CD8-positive, alpha-beta memory T cell (primary cell): Measurements from ENCODE around the gene DBNDD2. TPM values are rescaled to one million over a fixed set of nuclear protein-coding genes. Genes with fewer than 3 reads are reported as not detected.

Experiments
- CTCF ChIA-PET: fragments of 350-600 bp; sonication (Branson Sonifier 250); formaldehyde crosslinking; loops from one replicate; lab custom pipeline; 2021; ENCODE audit warnings: antibody characterized with exemption; lab: Charles Lee
- POLR2A ChIA-PET: fragments of 350-600 bp; sonication (Branson Sonifier 250); formaldehyde crosslinking; loops from one replicate; lab custom pipeline; 2021; ENCODE audit warnings: antibody characterized with exemption; lab: Charles Lee
- DNase-seq, 5 donors: peaks; one replicate each; pipeline versions ENCODE4 v3.0.0 to v3.0.0-alpha.2; 2020 to 2022; ENCODE audit warnings: mixed read lengths in 1 of 5
- H3K27ac ChIP-seq: one replicate; pipeline ENCODE4 v1.7.0; 2013; ENCODE audit warnings: low read depth, mild to moderate bottlenecking, low read length, moderate library complexity
- H3K27me3 ChIP-seq: 2 replicates; pipeline ENCODE4 v1.7.0; 2013; ENCODE audit warnings: low read length, mild to moderate bottlenecking; ENCODE audit not compliant: insufficient read depth, poor library complexity, severe bottlenecking
- H3K36me3 ChIP-seq: 2 replicates; pipeline ENCODE4 v1.7.0; 2013; ENCODE audit warnings: mild to moderate bottlenecking, low read length, moderate library complexity; ENCODE audit not compliant: insufficient read depth
- H3K4me1 ChIP-seq: 2 replicates; pipeline ENCODE4 v1.7.0; 2013; ENCODE audit warnings: mild to moderate bottlenecking, low read length, moderate library complexity; ENCODE audit not compliant: insufficient read depth
- H3K4me3 ChIP-seq: 2 replicates; pipeline ENCODE4 v1.7.0; 2013; ENCODE audit warnings: mild to moderate bottlenecking, low read length
- H3K9me3 ChIP-seq: 2 replicates; pipeline ENCODE4 v1.7.0; 2013; ENCODE audit warnings: mild to moderate bottlenecking, low read length
- H3K27ac Mint-ChIP-seq, 8 donors: one replicate each; pipeline ENCODE4 v1.8.0; 2020 to 2021; ENCODE audit warnings: mixed read lengths in 8 of 8, mild to moderate bottlenecking in 6 of 8, inconsistent platforms in 3 of 8, moderate library complexity in 3 of 8
- H3K27me3 Mint-ChIP-seq, 2 donors: one replicate each; pipeline ENCODE4 v1.8.0; 2020 to 2021; ENCODE audit warnings: mixed read lengths in 2 of 2, mild to moderate bottlenecking in 1 of 2, moderate library complexity in 1 of 2
- H3K36me3 Mint-ChIP-seq, 3 donors: one replicate each; pipeline ENCODE4 v1.8.0; 2020 to 2021; ENCODE audit warnings: mixed read lengths in 3 of 3, inconsistent platforms in 1 of 3, mild to moderate bottlenecking in 1 of 3
- H3K4me1 Mint-ChIP-seq, 3 donors: one replicate each; pipeline ENCODE4 v1.8.0; 2020 to 2021; ENCODE audit warnings: mixed read lengths in 3 of 3, inconsistent platforms in 1 of 3, mild to moderate bottlenecking in 1 of 3
- H3K4me3 Mint-ChIP-seq, 7 donors: one replicate each; pipeline ENCODE4 v1.8.0; 2020 to 2021; ENCODE audit warnings: mixed read lengths in 7 of 7, mild to moderate bottlenecking in 6 of 7, moderate library complexity in 4 of 7, inconsistent platforms in 2 of 7
- H3K9me3 Mint-ChIP-seq, 5 donors: one replicate each; pipeline ENCODE4 v1.8.0; 2020 to 2022; ENCODE audit warnings: mixed read lengths in 5 of 5, mild to moderate bottlenecking in 3 of 5, moderate library complexity in 2 of 5, inconsistent platforms in 1 of 5
- polyA plus RNA-seq: library from polyadenylated mRNA; unstranded; fragments of 300-500 nt; fragmentation: Illumina TruSeq; gene quantifications from one replicate; pipeline ENCODE4 v1.2.3, GENCODE V29; 2021
- total RNA-seq, 2 experiments: library from RNA; stranded (reverse); gene quantifications; one replicate each; pipeline ENCODE4 v1.2.3, GENCODE V29; 2021

DBNDD2 gene
- total and polyA plus RNA-seq, 3 experiments from 2014 or later = 11.3 to 15.2 (median 12.6) TPM

DNA sequence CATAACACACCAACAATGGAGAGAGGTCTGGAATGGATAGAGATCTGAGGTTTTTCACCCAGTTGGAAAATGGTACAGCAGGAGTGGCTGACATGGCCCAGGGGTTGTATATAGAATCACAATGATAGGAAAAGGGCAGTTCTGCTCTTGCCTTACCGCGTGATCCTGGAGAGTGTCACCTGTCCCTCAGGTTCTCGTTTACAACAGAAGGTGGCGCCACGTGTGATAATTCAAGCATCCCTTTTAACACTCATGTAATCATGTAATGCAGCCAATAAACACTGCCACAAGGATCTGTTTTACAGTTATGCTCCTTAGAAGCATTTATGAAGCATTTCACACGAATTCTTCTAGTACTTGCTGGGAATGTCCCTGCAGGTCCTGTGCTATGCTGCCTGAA is 48.5 kb downstream of the DBNDD2 start:
- Mint-ChIP-seq H3K36me3 (peaks cover 0 to 1% (median 0%) of the 10 kb centered on the region in 3 donors), H3K4me3 (no peak overlapping the region), H3K4me1 (no peaks in the 10 kb centered on the region), H3K9me3 (no peaks in the 10 kb centered on the region), H3K27ac (no peak overlapping the region), H3K27me3 (peaks cover 3 to 11% of the 10 kb centered on the region in 2 donors)
- no peaks in the 10 kb centered on the region for H3K36me3 ChIP-seq
- no peaks in the 10 kb centered on the region for H3K27me3 ChIP-seq
- DNase-seq = no peak
- CTCF ChIA-PET = interaction anchor here (1.7 to 8.4 kb wide), 2 partner anchors 95 to 138 kb away, joined by 6 to 57 read pairs; partner anchors contain the start of gene SYS1
- no peaks in the 10 kb centered on the region for H3K4me1 ChIP-seq
- H3K9me3 ChIP-seq = no peaks in the 10 kb centered on the region
- no peak overlapping the region for H3K4me3 ChIP-seq
- no peak overlapping the region for H3K27ac ChIP-seq
- POLR2A ChIA-PET = no interaction called here

DNA sequence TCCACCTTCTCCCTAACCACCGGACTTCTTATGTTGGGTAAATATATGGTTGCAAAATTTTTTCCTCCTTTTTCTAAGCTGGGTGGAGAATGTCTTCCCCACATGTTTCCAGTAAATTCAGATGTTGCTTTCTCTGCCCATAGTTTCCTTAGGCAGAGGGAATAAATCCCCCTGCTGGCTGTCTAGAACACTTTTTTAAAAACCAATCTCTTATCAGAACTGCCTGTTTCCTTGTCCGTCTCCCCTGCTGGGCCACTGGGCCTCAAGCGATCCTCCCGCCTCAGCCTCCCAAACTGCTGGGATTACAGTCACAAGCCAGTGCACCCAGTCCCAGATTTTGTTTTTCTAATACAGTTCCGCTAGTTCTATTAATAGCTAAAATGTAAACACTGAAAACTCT is 51.5 kb downstream of the DBNDD2 start:
- Histone ChIP-seq H3K9me3 (no peaks in the 10 kb centered on the region), H3K36me3 (no peaks in the 10 kb centered on the region), H3K4me1 (no peaks in the 10 kb centered on the region), H3K4me3 (no peak overlapping the region), H3K27ac (no peak overlapping the region), H3K27me3 (peaks cover 7% of the 10 kb centered on the region)
- no peak for DNase-seq
- no peaks in the 10 kb centered on the region for H3K9me3 Mint-ChIP-seq
- ChIA-PET CTCF (interaction anchor here (1.3 to 2.4 kb wide), 4 partner anchors 11 to 141 kb away, joined by 4 to 6 read pairs (median 4); partner anchors contain the start of gene SYS1), POLR2A (no interaction called here)
- H3K4me3 Mint-ChIP-seq = no peak overlapping the region
- H3K27ac Mint-ChIP-seq = no peak overlapping the region
- H3K27me3 Mint-ChIP-seq = peaks cover 3 to 10% of the 10 kb centered on the region in 2 donors
- H3K36me3 Mint-ChIP-seq = peaks cover 0 to 1% (median 0%) of the 10 kb centered on the region in 3 donors
- no peaks in the 10 kb centered on the region for H3K4me1 Mint-ChIP-seq

Other genes starting within 250 kb of the DBNDD2 start
- under 1 TPM in 1 of 2 experiments, not detected in 1; 0.42 TPM for gene PI3, start 233.4 kb upstream of the DBNDD2 start, total RNA-seq
- not detected for gene PI3, start 233.4 kb upstream of the DBNDD2 start, polyA plus RNA-seq
- gene SEMG1, start 201.3 kb upstream of the DBNDD2 start, total RNA-seq = not detected
- not detected for gene SEMG1, start 201.3 kb upstream of the DBNDD2 start, polyA plus RNA-seq
- not detected for gene SEMG2, start 186.9 kb upstream of the DBNDD2 start, total RNA-seq
- not detected for gene SEMG2, start 186.9 kb upstream of the DBNDD2 start, polyA plus RNA-seq
- not detected for gene SLPI, start 153.7 kb upstream of the DBNDD2 start, total RNA-seq
- not detected for gene SLPI, start 153.7 kb upstream of the DBNDD2 start, polyA plus RNA-seq
- not detected for gene RBPJL, start 101.4 kb upstream of the DBNDD2 start, total RNA-seq
- not detected for gene RBPJL, start 101.4 kb upstream of the DBNDD2 start, polyA plus RNA-seq
- under 1 TPM in 1 of 2 experiments, not detected in 1; 0.22 TPM for gene MATN4, start 100.0 kb upstream of the DBNDD2 start, total RNA-seq
- gene MATN4, start 100.0 kb upstream of the DBNDD2 start, polyA plus RNA-seq = not detected
- gene SDC4, start 59.9 kb upstream of the DBNDD2 start, total RNA-seq = 10 to 100 TPM; 91.3 to 98.1 TPM
- gene SDC4, start 59.9 kb upstream of the DBNDD2 start, polyA plus RNA-seq = 1.5 TPM
- gene SYS1, start 45.1 kb upstream of the DBNDD2 start, total RNA-seq = 10 to 100 TPM; 48.3 to 54.0 TPM
- gene SYS1, start 45.1 kb upstream of the DBNDD2 start, polyA plus RNA-seq = 40.1 TPM
- not detected for gene TP53TG5, start 30.0 kb upstream of the DBNDD2 start, total RNA-seq
- gene TP53TG5, start 30.0 kb upstream of the DBNDD2 start, polyA plus RNA-seq = not detected
- gene PIGT, start 7.9 kb downstream of the DBNDD2 start, total RNA-seq = 10 to 100 TPM; 76.3 to 76.4 TPM
- gene PIGT, start 7.9 kb downstream of the DBNDD2 start, polyA plus RNA-seq = 96.4 TPM
- gene WFDC2, start 61.5 kb downstream of the DBNDD2 start, total RNA-seq = under 1 TPM in 1 of 2 experiments, not detected in 1; 0.55 TPM
- not detected for gene WFDC2, start 61.5 kb downstream of the DBNDD2 start, polyA plus RNA-seq
- gene SPINT3, start 107.3 kb downstream of the DBNDD2 start, total RNA-seq = not detected
- not detected for gene SPINT3, start 107.3 kb downstream of the DBNDD2 start, polyA plus RNA-seq
- gene WFDC6, start 131.2 kb downstream of the DBNDD2 start, total RNA-seq = not detected
- not detected for gene WFDC6, start 131.2 kb downstream of the DBNDD2 start, polyA plus RNA-seq
- gene EPPIN, start 139.1 kb downstream of the DBNDD2 start, total RNA-seq = not detected
- gene EPPIN, start 139.1 kb downstream of the DBNDD2 start, polyA plus RNA-seq = not detected
- gene WFDC8, start 171.0 kb downstream of the DBNDD2 start, total RNA-seq = not detected
- gene WFDC8, start 171.0 kb downstream of the DBNDD2 start, polyA plus RNA-seq = not detected
- not detected for gene WFDC10A, start 221.4 kb downstream of the DBNDD2 start, total RNA-seq
- gene WFDC10A, start 221.4 kb downstream of the DBNDD2 start, polyA plus RNA-seq = not detected
- gene WFDC9, start 223.0 kb downstream of the DBNDD2 start, total RNA-seq = not detected
- gene WFDC9, start 223.0 kb downstream of the DBNDD2 start, polyA plus RNA-seq = not detected